Measurements from ENCODE around the gene XIST.
"Not testable (repeated sequence)": the region's sequence is repeated elsewhere in the genome, so short reads cannot be mapped to it uniquely, and the experiment has no call there.

XIST gene

DNA sequence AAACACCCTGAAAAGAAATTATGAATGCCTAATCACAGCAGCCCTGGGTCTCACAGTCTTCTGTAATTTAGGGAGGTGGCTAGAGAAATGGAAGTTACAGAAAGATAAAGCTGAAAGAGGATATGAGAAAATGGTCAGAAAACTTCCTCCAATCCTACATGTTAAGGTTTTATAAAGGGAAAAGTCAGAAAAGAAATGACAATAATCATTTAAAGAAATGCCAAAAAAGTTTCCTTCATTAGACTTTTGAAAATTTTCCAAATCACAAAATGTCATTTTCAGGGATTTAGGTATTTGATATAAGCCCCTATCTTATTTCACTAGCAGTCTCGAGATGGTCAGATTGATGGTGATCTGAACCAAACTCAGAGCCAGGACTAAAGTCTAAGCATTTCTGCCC lies 13.4 kb downstream of the XIST start:
- DNase-seq (ENCODE audit: low read depth in 2 of 2): no peak

DNA sequence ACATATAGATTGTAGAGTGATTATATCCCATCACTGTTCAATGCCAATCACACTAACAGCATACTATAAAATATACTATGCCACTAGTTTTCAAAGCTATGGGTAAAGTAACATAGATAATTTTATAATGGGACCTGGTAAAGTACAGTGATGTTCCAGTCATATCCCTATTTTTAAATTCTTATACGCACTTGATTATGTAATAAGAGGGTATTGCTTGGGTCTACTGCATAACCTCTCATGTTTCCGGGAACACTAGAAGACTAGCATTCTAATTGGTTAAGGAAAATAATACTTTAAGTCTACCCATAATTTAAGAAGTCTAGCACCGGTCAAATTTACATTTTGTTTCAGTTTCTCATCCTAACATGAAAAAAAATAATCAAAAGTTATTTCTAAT lies 14.4 kb downstream of the XIST start:
- no peak for DNase-seq (ENCODE audit: low read depth in 2 of 2)

DNA sequence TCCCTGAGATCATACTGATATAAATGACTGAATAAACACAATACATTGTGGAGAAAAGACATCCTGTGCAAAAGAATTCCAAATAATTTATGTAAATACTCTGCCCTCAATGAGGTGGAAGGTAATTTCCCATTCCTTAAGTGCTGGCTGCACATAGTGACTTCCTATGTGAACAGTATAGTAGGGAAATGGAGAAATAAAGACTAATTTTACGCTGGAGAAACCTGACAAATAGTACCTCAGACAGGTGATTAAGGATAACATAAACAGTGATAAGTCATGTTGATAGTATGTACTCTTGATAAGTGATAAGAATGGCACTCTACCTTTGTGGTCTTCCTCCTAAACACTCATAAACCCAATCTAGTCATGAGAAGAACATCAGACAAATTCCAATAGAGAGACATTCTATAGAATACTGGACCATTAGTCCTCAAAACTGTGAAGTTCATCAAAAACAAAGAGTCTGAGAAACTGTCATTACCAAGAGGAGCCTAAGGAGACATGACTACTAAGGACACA lies 15.5 kb downstream of the XIST start:
- no peak for DNase-seq (ENCODE audit: low read depth in 2 of 2)

DNA sequence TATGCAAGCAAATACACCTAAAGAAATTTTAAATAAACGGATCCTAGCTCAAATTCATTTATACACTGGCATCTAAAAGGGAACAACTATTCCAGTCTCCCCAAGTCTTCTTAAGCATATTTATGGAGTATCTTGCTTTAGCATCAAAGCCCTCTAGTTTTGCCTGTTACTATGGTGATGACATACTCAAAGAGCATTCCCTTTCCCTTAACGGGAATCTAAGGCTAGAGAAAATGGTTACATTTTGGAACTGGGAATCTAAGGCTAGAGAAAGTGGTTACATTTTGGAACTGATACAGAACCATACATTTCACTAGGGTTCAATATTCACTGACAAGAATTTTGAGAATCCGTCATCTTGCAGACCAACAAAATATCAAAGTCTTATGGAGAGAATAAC lies 18.3 kb downstream of the XIST start:
- DNase-seq (ENCODE audit: low read depth in 2 of 2): no peak

DNA sequence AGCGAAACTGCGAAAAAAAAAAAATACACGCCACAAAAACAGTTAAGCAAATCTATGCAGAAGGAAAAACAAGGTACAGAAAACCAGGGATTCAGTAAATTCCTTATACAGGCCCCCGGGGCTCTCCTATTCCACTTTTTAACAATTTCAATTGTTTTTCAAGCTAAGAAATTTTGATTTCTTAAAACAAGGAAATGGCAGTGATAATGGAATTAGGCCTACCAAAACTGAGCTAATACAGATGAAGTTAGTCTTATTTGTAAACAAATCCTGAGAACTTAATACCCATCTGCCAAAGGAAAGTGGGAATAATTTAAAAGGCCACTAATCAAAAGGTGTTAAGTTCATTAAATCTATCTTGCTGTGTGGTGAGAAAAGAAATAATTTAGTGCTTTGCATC lies 20.2 kb downstream of the XIST start:
- DNase-seq (ENCODE audit: low read depth in 2 of 2): no peak

DNA sequence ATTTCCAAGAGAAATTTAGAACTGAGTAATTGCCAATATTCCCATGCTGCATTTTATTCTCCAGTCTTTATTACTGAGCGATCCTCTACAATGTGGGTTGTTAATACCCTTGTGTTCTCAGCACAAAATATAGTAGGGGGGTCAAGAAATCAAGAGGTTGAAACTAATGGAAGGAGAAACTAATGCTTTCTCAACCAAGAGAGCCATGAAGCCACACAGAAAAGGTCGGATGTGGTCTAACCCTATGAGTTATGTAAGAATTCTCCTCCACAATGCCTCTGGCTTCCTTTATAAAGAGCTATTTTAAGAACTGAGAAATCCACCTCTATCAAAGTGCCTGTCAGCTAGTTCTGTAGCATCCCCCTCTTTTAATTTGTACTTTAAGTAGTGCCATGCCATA lies 21.0 kb downstream of the XIST start:
- DNase-seq (ENCODE audit: low read depth in 2 of 2): no peak

DNA sequence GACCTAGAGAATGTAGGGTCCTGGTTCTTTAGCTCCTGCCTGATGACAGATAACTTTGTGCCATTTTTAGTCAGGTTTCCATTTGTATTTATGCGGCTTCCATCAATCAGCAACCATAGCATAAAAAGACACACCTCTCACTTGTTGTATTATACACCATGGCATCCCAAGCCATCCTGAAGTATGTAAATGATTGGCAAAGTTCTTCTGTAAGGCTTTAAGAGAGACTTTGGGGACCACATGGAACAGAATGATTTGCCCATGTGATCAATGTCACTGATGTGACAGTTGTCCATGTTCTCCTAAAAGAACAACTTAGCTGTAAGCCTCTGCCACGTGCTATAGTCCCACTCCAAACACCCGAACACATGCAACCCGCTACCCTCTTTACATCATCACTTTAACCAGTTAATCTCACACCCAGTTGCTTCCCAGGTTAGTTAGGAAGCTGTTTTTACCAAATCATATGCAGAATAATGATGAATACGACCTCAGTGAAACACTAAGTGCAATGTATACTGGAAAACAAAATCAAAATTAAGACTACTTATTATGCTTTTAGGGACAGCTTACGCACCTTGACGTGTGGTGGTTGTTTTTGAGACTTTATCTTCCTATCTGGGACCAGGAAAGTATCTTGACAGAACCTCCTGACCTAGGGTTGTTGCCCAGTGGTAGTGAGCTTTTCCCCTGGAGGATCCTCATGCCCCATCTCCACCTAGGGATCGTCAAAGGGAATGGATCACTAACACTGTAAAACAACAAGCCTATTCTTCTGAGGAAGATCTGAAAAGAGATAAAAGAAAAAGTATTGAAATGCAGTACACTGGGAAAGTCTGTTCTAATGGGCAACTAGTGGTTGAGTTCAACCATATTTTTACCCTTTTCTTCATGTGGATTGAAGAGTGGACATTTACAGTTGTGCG lies 21.8 kb downstream of the XIST start:
- DNase-seq (ENCODE audit: low read depth in 2 of 2): no peak

DNA sequence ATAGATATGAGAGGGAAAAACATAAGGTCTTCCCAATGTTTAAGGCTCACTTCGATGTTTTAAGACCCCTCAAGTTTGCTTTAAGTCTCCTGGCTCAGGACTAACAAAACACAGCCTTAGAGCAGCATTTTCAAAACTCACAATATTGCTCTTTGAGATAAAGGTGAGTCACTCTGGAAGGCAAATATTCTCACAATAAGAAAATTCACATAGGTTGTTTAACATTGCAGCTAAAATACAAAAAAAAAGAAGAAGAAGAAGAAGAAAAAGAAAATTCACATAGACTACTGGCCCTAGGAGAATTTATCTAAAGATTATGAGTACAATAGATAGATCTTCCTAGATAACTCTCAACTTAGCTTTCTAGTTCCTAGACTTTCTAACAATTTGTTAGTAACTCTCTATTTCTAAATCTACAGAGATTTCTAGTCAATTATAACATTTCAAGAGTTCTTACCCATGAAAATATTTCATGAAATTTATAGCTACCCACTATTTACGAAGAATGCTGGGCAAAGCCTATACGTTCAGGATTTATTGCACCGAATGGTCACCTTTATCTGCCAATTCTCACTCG lies 22.5 kb downstream of the XIST start:
- DNase-seq (ENCODE audit: low read depth in 2 of 2): no peak

DNA sequence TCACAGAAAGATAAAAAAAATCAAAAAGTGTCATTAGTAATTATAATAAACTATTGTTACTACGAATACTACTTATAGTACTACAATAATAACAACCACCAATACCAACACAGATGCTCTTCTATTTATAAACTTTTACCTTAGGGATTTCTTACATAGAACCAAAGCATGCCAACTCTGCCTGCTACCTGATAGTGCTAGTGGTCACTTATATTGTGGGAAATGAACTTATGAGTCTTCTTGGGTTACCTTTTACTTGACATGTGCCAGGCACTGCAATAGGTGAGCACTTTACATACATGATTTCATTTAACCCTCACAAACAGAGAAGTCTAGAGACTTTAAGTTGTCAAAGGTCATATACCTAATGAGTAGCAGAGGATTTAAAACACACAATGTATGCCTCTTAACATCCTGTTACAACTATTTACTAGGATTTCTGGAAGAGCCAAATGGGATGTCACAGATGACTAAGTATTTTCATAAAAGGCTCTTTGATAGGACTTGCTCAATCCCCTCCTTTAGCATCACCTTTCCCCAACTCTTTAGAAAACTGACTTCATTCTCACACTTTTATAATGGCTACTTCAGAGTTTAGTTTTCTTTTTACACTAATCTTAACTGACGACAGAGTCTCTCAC lies 24.3 kb downstream of the XIST start:
- DNase-seq (ENCODE audit: low read depth in 2 of 2): no peak

DNA sequence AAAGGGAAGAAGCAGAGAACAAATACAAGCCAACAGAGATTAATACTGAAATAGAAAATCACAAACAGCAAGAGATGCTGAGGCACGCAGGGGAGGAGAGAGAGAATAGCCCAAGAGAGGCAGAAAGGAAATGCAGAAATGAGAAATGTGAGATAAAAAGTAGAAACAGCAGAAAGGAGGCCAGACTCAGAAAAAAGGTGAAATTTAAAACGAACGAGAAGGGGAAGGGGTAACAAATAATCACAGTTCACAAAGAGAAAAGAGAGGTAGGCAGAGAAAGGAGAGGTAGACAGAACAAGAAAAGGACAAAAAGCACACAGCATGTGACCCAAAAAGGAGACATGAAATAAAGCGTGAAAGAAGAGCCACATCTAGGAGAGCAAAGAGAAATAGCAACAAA lies 25.1 kb downstream of the XIST start:
- DNase-seq (ENCODE audit: low read depth in 2 of 2): no peak

DNA sequence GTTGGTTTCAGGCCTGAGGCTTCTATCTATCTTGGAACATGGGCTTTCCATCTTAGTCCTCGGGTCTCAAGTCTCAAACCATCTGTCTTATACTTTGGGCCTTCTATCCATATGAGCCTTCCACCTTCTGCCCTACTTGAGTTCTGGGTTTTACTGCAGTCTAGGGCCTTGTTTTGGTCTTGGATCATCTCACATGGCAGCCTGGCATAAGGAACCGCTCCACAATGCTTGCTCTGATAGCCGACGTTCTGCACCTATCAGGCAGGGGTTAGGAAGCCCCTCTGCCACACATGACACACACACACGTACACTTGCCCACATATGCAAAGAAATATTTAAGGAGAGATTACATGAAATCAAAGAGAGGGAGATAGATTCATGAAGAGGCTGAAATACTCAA lies 25.5 kb downstream of the XIST start:
- DNase-seq (ENCODE audit: low read depth in 2 of 2): no peak

DNA sequence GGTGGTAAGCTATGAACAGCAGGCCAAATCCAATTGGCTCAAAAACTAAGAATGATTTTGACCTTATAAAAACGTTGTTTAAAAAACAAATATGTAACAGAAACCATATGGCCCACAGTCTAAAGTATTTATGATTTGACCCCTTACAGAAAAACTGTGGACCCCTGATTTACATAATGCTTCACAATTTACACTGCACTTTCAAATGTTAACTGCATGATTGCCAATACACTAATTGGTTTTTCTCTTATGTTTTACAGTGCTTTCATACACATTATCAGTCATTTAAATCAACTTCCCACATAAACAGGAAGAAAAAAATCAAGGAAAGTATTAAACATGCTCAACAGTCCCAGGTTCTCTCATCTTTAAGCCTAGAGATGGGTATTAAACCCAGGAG lies 26.9 kb downstream of the XIST start:
- DNase-seq (ENCODE audit: low read depth in 2 of 2): no peak

DNA sequence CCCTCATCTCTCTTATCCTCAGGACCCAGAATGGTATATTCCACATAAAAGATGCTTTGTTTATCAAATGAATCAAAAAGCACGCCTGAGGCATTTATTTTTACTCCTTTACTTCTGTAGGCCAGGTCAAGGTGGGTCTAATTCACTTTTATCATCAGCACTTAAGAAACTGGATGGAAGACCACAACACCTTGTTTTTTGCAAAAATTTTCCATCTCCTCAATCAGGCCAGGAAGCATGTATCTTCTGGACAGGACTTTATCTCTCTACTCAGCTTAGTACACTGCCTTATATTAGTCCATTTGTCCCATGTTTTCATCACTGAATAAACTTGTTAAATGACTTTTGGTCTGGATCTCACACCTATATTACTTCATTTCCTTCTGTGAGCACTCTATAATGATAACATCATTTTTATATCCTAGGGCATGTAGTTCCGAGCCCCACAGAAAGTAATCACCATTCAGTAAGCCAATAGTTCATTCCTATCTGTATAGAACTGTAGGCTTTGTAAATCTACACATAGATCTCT lies 29.0 kb downstream of the XIST start:
- DNase-seq (ENCODE audit: low read depth in 2 of 2): no peak

DNA sequence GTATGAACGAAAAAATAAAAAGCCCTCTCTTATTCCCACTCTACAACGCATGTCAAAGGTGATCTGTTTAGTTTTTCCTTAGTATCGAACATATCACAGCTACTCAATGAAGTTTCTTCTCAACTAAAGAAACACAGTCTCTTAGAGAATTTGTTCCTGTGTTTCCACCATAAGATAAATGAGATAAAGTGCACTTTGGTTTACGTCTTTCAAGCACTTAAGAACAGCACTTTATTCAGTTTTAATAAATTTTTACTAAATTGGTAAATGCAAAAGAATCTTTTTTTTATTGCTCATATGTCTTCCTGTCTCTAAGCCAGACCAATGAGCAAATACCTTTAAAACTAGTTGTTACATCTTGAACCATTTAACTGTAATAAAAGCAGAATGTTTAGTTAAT lies 29.7 kb downstream of the XIST start:
- no peak for DNase-seq (ENCODE audit: low read depth in 2 of 2)

DNA sequence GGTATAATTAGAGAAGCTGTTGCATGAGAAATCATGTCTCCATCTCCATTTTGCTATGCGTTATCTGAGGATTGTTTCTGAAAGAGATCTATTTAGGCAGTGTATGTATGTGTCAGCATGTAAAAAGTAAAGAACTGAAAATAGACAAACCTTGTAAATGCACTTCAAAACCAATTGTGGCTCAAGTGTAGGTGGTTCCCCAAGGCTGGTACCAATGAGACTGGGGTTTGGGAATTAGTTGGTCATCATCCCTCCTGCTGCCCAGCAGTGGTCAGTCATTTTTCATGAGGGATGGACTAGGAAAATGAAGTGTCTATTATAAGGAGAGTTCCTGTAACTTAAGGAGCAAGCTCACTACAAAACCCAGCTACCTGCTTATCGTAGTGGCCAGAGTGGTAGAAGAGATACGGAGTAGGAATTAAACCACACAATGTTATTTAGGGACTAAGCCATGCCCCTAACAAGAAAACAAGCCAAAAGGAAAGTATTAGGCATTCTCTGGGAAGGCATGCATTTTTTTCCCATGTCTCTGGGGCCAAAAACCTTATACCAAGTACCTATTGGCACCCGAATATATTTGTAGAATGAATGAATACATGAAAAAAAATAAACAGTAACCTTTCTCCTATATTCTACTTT lies 30.5 kb downstream of the XIST start:
- no peak for DNase-seq (ENCODE audit: low read depth in 2 of 2)

DNA sequence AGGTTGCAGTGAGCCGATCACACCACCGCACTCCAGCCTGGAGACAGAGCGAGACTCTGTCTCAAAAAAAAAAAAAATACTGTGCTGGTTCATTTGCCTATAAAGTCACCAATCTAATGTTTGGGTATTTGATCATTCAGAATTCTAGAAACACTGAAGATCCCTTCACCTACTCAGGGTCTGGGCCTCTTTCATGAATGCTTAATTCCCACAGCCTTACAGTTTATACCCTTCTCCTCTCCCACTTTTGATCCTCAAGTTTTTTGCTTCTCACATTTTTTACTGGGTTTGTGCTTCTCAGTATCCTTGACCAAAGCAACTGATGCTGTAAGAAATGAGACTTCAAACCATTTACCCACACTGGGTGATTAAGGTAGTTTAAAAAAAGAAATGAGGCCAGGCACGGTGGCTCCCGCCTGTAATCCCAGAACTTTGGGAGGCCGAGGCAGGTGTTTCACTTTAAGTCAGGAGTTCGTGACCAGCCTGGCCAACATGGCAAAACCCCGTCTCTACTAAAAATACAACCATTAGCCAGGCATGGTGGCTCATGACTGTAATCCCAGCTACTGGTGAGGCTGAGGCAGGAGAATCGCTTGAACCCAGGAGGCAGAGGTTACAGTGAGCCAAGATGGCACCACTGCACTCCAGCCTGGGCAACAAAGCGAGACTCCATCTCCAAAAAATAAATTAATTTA lies 32.5 kb downstream of the XIST start:
- DNase-seq (ENCODE audit: low read depth in 2 of 2): not testable (repeated sequence)

DNA sequence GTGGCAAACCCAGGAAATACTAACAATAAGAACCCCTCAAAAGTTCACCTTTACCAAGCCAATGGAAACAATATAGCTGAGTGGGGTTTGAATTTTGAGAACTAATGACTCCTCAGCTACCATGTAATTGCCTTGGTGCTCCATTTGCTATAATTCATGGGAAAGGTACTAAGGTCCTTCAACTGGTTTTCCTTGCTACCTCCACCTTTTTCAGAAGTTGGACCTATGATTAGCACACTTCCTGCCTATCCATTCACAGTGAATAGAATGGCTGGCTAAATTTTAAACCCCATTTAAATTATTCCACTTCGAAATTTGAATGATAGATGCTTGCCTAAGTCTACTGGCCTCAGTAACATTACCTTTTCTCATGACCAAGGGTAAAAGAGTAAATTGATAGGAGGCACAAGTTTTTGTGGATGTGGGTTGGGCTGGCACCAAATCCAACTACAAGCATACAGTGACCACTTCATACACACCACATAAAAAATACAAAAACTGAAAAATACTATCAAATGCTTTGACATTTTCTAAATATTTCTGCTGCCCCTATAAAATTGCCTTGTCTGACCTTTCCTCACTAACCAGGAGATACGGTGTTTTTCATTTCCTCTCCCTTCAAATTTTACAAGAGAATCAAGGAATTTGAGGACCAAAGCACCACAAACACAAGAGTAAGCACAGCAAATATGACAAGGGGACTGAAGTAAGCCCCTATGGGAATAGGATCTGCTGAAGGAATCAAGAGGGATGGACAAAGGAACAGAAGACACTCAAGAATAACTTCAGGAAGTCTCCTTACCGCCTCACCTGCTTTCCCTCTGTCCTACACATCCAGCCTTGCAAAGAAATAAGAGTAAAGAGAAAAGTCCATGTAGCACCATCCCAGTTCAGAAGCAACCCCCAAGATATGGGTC lies 34.1 kb downstream of the XIST start:
- DNase-seq (ENCODE audit: low read depth in 2 of 2): no peak

DNA sequence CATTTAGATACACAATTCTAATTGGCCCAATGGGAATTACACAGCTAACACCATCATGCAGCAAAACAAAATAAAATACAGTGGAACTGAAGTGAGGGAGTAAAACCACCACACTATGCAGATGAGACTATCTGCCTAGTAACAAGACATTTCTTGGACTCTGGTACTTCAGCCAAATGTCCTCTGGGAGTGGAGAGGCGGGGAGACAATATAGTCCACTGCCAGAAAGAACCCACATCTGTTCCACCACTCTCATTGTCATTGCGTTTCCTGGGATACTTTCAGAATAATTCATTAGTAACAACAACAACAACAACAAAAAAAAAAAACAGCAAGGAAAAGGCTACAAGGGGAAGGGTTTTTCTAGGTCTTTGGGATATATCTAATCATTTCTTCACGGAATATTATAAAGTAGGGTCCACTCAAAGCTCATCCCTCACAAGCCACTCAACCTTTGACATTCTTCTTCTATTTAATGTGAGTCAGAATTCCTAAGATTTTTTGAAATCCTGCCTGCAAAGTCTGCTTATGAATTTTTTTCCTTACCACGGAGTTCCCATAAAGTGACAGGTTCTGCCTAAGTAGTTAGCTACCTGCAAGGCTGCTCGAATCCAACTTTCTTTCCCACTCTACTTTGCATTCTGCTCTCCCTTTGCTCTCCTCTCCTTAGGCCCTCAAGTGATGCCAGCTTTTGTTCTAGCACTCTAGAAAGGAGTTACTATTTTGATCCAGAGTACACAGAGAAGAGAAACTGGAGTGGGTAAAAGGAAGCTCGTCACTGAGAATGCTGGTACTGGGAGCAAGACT lies 34.9 kb downstream of the XIST start:
- no peak for DNase-seq (ENCODE audit: low read depth in 2 of 2)

DNA sequence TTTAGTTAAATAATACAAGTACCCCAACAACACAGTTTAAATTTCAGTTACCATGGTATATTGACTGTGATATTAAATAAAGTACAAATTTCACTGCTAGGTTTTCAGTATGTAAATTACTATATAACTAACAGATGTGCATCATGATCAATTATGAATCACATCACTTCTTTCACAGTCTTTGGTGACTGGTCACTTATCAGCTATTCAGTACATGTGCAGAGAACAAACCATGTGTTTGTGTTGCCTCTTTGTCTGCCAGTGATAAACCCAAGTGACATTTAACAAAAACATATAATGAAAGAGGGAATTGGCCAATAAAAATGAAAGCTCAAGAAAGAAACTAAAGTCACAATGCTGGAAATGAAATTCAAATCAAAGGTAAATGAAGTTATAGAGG lies 40.3 kb downstream of the XIST start:
- DNase-seq (ENCODE audit: low read depth in 2 of 2): no peak

DNA sequence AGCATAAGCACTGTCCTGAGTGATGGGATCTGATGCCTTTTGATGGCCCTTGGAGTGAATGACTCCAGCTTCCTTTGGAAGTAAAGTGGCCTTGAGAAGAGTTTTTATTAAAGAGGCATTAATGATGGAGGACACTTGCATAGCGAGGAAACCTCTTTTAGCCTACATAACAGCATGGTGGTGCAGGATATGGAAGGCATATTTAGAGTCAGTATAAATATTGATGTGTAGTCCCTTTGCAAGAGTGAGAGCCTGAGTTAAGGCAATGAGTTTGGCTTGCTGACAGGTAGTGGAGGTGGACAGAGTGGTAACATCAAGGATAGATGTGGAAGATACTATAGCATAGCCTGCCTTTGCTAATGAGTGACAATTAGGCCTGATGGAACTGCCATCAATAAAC lies 48.4 kb downstream of the XIST start:
- DNase-seq (ENCODE audit: low read depth in 2 of 2): not testable (repeated sequence)

All from stimulated activated CD4-positive, alpha-beta T cell treated with anti-CD3 and anti-CD28 coated beads, Interleukin-1b, Interleukin-23, amount 100 ng/mL, for 4 hours (primary cell).